BLaER1 treated with 17β-estradiol and CSF1 and Interleukin-3, amounts not matched to agents 10 nM and 100 nM (cell line): ENCODE measurements around the gene ZMIZ1.

Experiments
- H3K27ac ChIP-seq, 11 experiments: shearing (Covaris generic); formaldehyde crosslinking; 2 replicates each; pipeline ENCODE4 v1.8.1; 2022
- H3K27me3 ChIP-seq, 11 experiments: shearing (Covaris generic); formaldehyde crosslinking; 2 replicates each; pipeline ENCODE4 v1.8.1; 2022
- H3K36me3 ChIP-seq, 11 experiments: shearing (Covaris generic); formaldehyde crosslinking; 2 replicates each; pipeline ENCODE4 v1.8.1; 2022
- H3K4me1 ChIP-seq, 10 experiments: shearing (Covaris generic); formaldehyde crosslinking; 2 replicates each; pipeline ENCODE4 v1.8.1; 2022
- H3K4me2 ChIP-seq, 11 experiments: shearing (Covaris generic); formaldehyde crosslinking; 2 replicates each; pipeline ENCODE4 v1.8.1; 2022
- H3K4me3 ChIP-seq, 10 experiments: shearing (Covaris generic); formaldehyde crosslinking; 2 replicates each; pipeline ENCODE4 v1.8.1; 2022
- H3K9ac ChIP-seq, 11 experiments: shearing (Covaris generic); formaldehyde crosslinking; 2 replicates each; pipeline ENCODE4 v1.8.1; 2022
- H3K9me3 ChIP-seq, 11 experiments: shearing (Covaris generic); formaldehyde crosslinking; replicated peaks in 1 of 11; 2 replicates each; pipeline ENCODE4 v1.8.1; 2022
- H4K20me1 ChIP-seq, 11 experiments: shearing (Covaris generic); formaldehyde crosslinking; 2 replicates each; pipeline ENCODE4 v1.8.1; 2022
- Cebpa-rat ChIP-seq, 11 experiments: shearing (Covaris generic); IDR thresholded peaks; 2 replicates each; pipeline ENCODE4 v1.8.1; 2022

The ZMIZ1 gene

GRCh38 chr10:79285315-79286197 is 216.8 kb downstream of the ZMIZ1 start:
- Histone ChIP-seq H3K36me3 (peaks cover 78 to 92% (median 86%) of the 10 kb centered on the region in 11 experiments), H3K9ac (peak overlapping the region; percentile 11 to 75 (median 69); a peak in 20 of 22 replicates), H3K4me3 (peak overlapping the region in 7 of 10 experiments; percentile 0 to 61 (median 19); a peak in 8 of 20 replicates), H3K9me3 (no peaks in the 10 kb centered on the region), H3K27ac (peak overlapping the region; percentile 55 to 89 (median 78)), H3K4me1 (peaks cover 87 to 100% (median 100%) of the 10 kb centered on the region in 10 experiments), H3K27me3 (no peaks in the 10 kb centered on the region), H4K20me1 (peaks cover 98 to 100% (median 100%) of the 10 kb centered on the region in 11 experiments), H3K4me2 (peak overlapping the region; percentile 76 to 97 (median 90))
- no peak for TF ChIP-seq Cebpa-rat (IDR thresholded peaks at IDR 0.05)

DNA sequence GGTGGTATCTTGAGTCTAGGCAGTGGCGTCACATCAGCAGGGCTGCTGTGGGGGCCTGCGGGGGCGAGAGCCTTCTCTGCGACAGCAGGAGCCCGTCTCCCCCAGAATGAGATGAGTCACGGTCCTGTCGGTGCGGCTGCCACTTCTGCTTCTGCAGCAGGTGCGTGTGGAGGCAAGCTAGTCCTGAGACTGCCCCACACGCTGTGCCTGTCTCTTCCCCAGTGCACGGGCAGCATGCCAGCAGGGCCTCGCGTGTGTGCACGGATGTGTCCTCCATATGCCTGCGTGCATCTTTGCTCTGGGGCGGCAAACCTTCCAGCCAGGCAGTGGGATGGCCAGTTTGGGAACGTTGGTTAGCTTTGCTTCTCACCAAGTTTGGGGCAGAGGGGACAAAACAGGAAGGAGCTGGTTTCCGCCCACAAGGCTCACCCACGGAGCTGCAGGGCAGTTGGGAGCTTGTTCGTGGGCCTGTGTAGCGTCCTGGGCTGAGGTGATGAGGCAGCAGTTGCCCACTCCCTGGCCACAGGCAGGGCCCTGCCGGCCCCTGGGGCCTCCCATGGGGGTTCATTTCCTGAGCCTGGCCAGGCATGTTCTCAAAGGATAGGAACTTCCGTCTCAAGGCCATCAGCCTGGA is 217.7 kb downstream of the ZMIZ1 start:
- Histone ChIP-seq H3K4me2 (peak overlapping the region; percentile 76 to 97 (median 90)), H3K36me3 (peaks cover 78 to 92% (median 86%) of the 10 kb centered on the region in 11 experiments), H3K27me3 (no peaks in the 10 kb centered on the region), H4K20me1 (peaks cover 97 to 100% (median 100%) of the 10 kb centered on the region in 11 experiments; a peak in 21 of 22 replicates), H3K27ac (peak overlapping the region; percentile 55 to 89 (median 78)), H3K9ac (peak overlapping the region; percentile 34 to 79 (median 71); a peak in 21 of 22 replicates), H3K4me3 (peak overlapping the region in 8 of 10 experiments; percentile 0 to 61 (median 34); a peak in 14 of 20 replicates), H3K9me3 (no peaks in the 10 kb centered on the region), H3K4me1 (peaks cover 86 to 100% (median 98%) of the 10 kb centered on the region in 10 experiments)
- TF ChIP-seq Cebpa-rat (IDR thresholded peaks at IDR 0.05) = no peak

- Histone ChIP-seq H3K4me2 (peak overlapping the region; percentile 76 to 97 (median 90); a peak in 21 of 22 replicates), H3K4me3 (peak overlapping the region in 2 of 10 experiments; percentile 24 to 29; a peak in 2 of 20 replicates), H3K27me3 (no peaks in the 10 kb centered on the region), H3K9me3 (no peaks in the 10 kb centered on the region), H3K4me1 (peaks cover 84 to 100% (median 97%) of the 10 kb centered on the region in 10 experiments), H3K36me3 (peaks cover 75 to 90% (median 84%) of the 10 kb centered on the region in 11 experiments), H4K20me1 (peaks cover 95 to 100% (median 100%) of the 10 kb centered on the region in 11 experiments; a peak in 21 of 22 replicates), H3K9ac (peak overlapping the region in 8 of 11 experiments; percentile 7 to 70 (median 52); a peak in 12 of 22 replicates), H3K27ac (peak overlapping the region; percentile 5 to 89 (median 78))
- no peak for TF ChIP-seq Cebpa-rat (IDR thresholded peaks at IDR 0.05)
Observed at GRCh38 chr10:79287973-79288723, 219.4 kb downstream of the ZMIZ1 start.

GRCh38 chr10:79289801-79290200 is 221.0 kb downstream of the ZMIZ1 start:
- Histone ChIP-seq H3K4me2 (peak overlapping the region in 3 of 11 experiments; percentile 87 to 97 (median 92); a peak in 6 of 22 replicates), H3K9ac (peak overlapping the region in 4 of 11 experiments; percentile 35 to 56 (median 46); a peak in 7 of 22 replicates), H3K27me3 (no peaks in the 10 kb centered on the region), H3K27ac (peak overlapping the region in 8 of 11 experiments; percentile 8 to 89 (median 36); a peak in 7 of 22 replicates), H3K9me3 (no peaks in the 10 kb centered on the region), H4K20me1 (peaks cover 94 to 100% (median 99%) of the 10 kb centered on the region in 11 experiments; a peak in 20 of 22 replicates), H3K36me3 (peaks cover 67 to 90% (median 81%) of the 10 kb centered on the region in 11 experiments), H3K4me3 (no peak overlapping the region), H3K4me1 (peaks cover 81 to 100% (median 96%) of the 10 kb centered on the region in 10 experiments)
- TF ChIP-seq Cebpa-rat (IDR thresholded peaks at IDR 0.05) = no peak

GRCh38 chr10:79292026-79292766 is 223.4 kb downstream of the ZMIZ1 start:
- H3K9me3 ChIP-seq = no peaks in the 10 kb centered on the region
- H3K36me3 ChIP-seq = peaks cover 83 to 98% (median 93%) of the 10 kb centered on the region in 11 experiments
- peak overlapping the region in 5 of 11 experiments; percentile 6 to 42 (median 30); a peak in 3 of 22 replicates for H3K27ac ChIP-seq
- peaks cover 65 to 100% (median 86%) of the 10 kb centered on the region in 10 experiments for H3K4me1 ChIP-seq
- peak overlapping the region in 3 of 11 experiments; percentile 4 to 59 (median 40); a peak in 3 of 22 replicates for H3K9ac ChIP-seq
- TF ChIP-seq Cebpa-rat (IDR thresholded peaks at IDR 0.05) = no peak
- H3K4me3 ChIP-seq = peak overlapping the region in 1 of 10 experiments; percentile 17; a peak in 1 of 20 replicates
- H4K20me1 ChIP-seq = peaks cover 78 to 98% (median 92%) of the 10 kb centered on the region in 11 experiments; a peak in 20 of 22 replicates
- peak overlapping the region in 9 of 11 experiments; percentile 2 to 97 (median 55); a peak in 15 of 22 replicates for H3K4me2 ChIP-seq
- no peaks in the 10 kb centered on the region for H3K27me3 ChIP-seq

GRCh38 chr10:79292891-79293746 is 224.4 kb downstream of the ZMIZ1 start:
- H3K4me3 ChIP-seq = peak overlapping the region in 1 of 10 experiments; percentile 33; a peak in 4 of 20 replicates
- H3K4me2 ChIP-seq = peak overlapping the region; percentile 39 to 97 (median 80)
- H3K9me3 ChIP-seq = no peaks in the 10 kb centered on the region
- TF ChIP-seq Cebpa-rat (IDR thresholded peaks at IDR 0.05) = no peak
- peaks cover 78 to 98% (median 91%) of the 10 kb centered on the region in 11 experiments; a peak in 20 of 22 replicates for H4K20me1 ChIP-seq
- peak overlapping the region in 7 of 11 experiments; percentile 18 to 71 (median 49); a peak in 13 of 22 replicates for H3K9ac ChIP-seq
- no peaks in the 10 kb centered on the region for H3K27me3 ChIP-seq
- H3K4me1 ChIP-seq = peaks cover 55 to 100% (median 79%) of the 10 kb centered on the region in 10 experiments
- peaks cover 83 to 98% (median 93%) of the 10 kb centered on the region in 11 experiments for H3K36me3 ChIP-seq
- peak overlapping the region; percentile 12 to 83 (median 71); a peak in 20 of 22 replicates for H3K27ac ChIP-seq
